Frontal cortex (tissue), 4 donors: ENCODE results near the gene CRMP1. TPM values are rescaled to one million over a fixed set of nuclear protein-coding genes. Genes with fewer than 3 reads are reported as not detected.
A peak's percentile ranks its signal among the peaks of the same experiment; 100 is the strongest.

ENCODE experiments used
- DNase-seq, 2 donors: peaks; one replicate each; pipeline ENCODE4 v3.0.0; 2012; ENCODE audit warnings: low spot score in 2 of 2
- FAIRE-seq: peaks from 2 replicates; lab custom pipeline; 2012; peaks lifted over from hg19 to GRCh38; lab: Jason Lieb, UNC
- total RNA-seq: library from RNA; depleted of rRNA; stranded (reverse); fragments of >200 nt; gene quantifications from one replicate; pipeline ENCODE4 v1.2.3, GENCODE V29; 2014
- donor health status: control.
- donor health status: control.
- donor health status: control.

CRMP1 gene
- total RNA-seq, result 624 TPM

GRCh38 chr4:5893004-5893580, at the start of gene CRMP1:
TSS of gene CRMP1 (minus strand) at chr4:5893086. CDS start at chr4:5892969, 117 bp downstream.
- FAIRE-seq (no peak), DNase-seq (peak; percentile 68 to 77)

GRCh38 chr4:5941601-5942000, 48.7 kb upstream of the CRMP1 start:
- DNase-seq (no peak), FAIRE-seq (no peak)

- DNase-seq (no peak), FAIRE-seq (no peak)
Observed at GRCh38 chr4:5940470-5941203, 47.8 kb upstream of the CRMP1 start.

- DNase-seq, result no peak
- no peak for FAIRE-seq
Observed at GRCh38 chr4:5933996-5934831, 41.3 kb upstream of the CRMP1 start.

GRCh38 chr4:5933116-5933515, 40.2 kb upstream of the CRMP1 start:
- FAIRE-seq, result no peak
- DNase-seq, result peak; percentile 12 to 38

- no peak for DNase-seq
- FAIRE-seq, result no peak
Observed at GRCh38 chr4:5932035-5932568, 39.2 kb upstream of the CRMP1 start.

GRCh38 chr4:5931526-5931925, 38.6 kb upstream of the CRMP1 start:
- FAIRE-seq, result no peak
- no peak for DNase-seq

GRCh38 chr4:5930876-5931275, 38.0 kb upstream of the CRMP1 start:
- DNase-seq (no peak), FAIRE-seq (no peak)

- FAIRE-seq, result no peak
- no peak for DNase-seq
Observed at GRCh38 chr4:5930456-5930855, 37.6 kb upstream of the CRMP1 start.

- no peak for FAIRE-seq
- DNase-seq, result no peak
Observed at GRCh38 chr4:5928844-5929420, 36.0 kb upstream of the CRMP1 start.

- DNase-seq, result no peak
- no peak for FAIRE-seq
Observed at GRCh38 chr4:5928274-5928673, 35.4 kb upstream of the CRMP1 start.

- DNase-seq (no peak), FAIRE-seq (no peak)
Observed at GRCh38 chr4:5927747-5928146, 34.9 kb upstream of the CRMP1 start.

- no peak for FAIRE-seq
Observed at GRCh38 chr4:5927116-5927515, 34.2 kb upstream of the CRMP1 start.

GRCh38 chr4:5926598-5926997, 33.7 kb upstream of the CRMP1 start:
- FAIRE-seq, result no peak
- DNase-seq, result no peak

More at GRCh38 chr4:5927116-5927515, 34.2 kb upstream of the CRMP1 start:
- DNase-seq, result no peak

- DNase-seq (no peak), FAIRE-seq (no peak)
Observed at GRCh38 chr4:5925419-5926200, 32.7 kb upstream of the CRMP1 start.

- FAIRE-seq (no peak), DNase-seq (no peak)
Observed at GRCh38 chr4:5924461-5925125, 31.7 kb upstream of the CRMP1 start.

- DNase-seq (no peak), FAIRE-seq (no peak)
Observed at GRCh38 chr4:5923376-5923775, 30.5 kb upstream of the CRMP1 start.

GRCh38 chr4:5922556-5922955, 29.7 kb upstream of the CRMP1 start:
- DNase-seq, result no peak
- FAIRE-seq, result no peak

GRCh38 chr4:5921981-5922380, 29.1 kb upstream of the CRMP1 start:
- FAIRE-seq (no peak), DNase-seq (no peak)
